NCI-H1092 treated with DMSO at 0.1 percent for 48 hours (cell line): ENCODE data around the gene CSNK2A3.
"Not testable (repeated sequence)": the region's sequence is repeated elsewhere in the genome, so short reads cannot be mapped to it uniquely, and the experiment has no call there.

Source experiments
- DNase-seq: peaks from one replicate; lab custom pipeline; 2025; lab: John Stamatoyannopoulos, UW

CSNK2A3 gene

GRCh38 chr11:11352878-11353277, at the start of gene CSNK2A3:
Gene CSNK2A3, minus strand, starts transcription at chr11:11353250. Its CDS starts 131 bp downstream, at chr11:11353119.
- not testable (repeated sequence) for DNase-seq

- no peak for DNase-seq
Observed at GRCh38 chr11:11401960-11402535, 49.0 kb upstream of the CSNK2A3 start.

GRCh38 chr11:11400635-11401232, 47.7 kb upstream of the CSNK2A3 start:
- DNase-seq: no peak

GRCh38 chr11:11400121-11400520, 47.1 kb upstream of the CSNK2A3 start:
- DNase-seq: no peak

DNA sequence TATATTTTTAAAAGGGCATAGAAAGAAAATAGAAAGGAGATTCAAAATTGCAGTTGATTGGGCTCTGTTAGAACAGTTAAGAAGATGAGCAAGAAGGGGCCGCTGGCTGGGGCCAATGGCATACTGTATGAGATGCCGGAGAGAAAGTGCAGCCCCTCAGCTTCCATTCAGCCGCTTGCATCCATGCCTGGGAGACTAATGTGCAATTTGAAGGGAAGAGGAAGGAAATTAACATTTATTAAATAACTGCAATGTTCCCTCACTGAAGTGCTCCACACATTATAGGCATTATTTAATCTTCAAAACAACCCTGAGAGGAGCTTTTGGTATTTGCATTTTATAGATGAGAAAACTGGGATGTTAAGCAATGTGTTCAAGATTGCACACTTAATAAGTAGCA, 44.7 kb upstream of the CSNK2A3 start:
- no peak for DNase-seq

GRCh38 chr11:11397036-11397415, 44.0 kb upstream of the CSNK2A3 start:
- no peak for DNase-seq

- DNase-seq: no peak
Observed at GRCh38 chr11:11396301-11397035, 43.4 kb upstream of the CSNK2A3 start.

DNA sequence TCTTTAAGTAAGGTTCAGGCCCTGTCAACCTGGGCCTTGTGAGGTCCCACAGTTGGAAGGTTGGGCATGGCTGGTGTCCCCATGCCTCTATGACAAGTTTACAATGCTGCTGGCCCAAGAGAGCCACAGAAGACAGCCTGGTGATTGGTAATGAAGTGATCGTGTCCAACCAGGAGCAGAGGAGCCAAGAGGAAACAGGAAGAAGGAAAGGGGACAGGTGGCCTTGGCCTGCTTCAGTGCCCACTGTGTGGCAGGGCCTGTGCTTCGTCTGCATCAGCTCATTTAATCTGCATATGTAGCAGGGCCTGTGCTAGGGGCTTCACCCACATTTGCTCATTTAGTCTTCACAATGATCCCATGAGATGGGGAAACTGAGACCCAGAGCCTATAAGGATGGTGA, 42.1 kb upstream of the CSNK2A3 start:
- DNase-seq: no peak

GRCh38 chr11:11394241-11394640, 41.2 kb upstream of the CSNK2A3 start:
- DNase-seq: no peak

GRCh38 chr11:11391796-11392463, 38.9 kb upstream of the CSNK2A3 start:
- no peak for DNase-seq

GRCh38 chr11:11391169-11391568, 38.1 kb upstream of the CSNK2A3 start:
- DNase-seq: no peak

DNA sequence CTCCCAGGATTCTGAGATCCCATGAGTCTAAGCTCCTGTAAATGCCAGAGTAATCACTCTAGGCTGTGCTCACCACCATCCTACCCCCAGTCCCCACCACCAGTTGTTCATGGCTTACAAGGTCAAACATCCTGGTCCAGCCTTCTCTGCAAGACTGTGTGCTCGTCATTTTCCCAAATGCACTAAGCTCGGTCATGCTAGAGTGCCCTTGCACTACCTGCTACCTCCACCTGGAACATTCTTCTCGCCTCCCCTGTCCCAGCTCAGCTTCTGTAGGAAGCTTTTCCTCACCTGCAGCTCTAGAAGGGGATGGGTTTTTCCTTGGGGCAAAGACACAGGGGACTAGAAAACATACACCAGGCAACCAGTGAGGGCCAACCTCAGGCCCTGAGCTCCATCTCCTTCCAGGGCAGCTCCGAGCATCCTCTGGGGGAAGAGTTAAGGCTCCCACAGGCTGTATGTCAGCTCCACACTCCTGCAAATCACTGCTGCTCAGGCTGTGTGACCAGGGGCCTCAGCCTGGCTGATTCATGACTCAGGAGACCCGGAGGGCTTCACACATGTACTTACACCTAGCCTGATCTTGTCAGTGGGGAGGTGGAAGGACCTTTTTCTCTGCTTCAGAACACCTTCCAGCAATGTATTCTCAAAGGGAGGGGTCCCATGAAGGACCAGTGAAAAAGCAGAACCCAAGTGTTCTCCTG, 37.2 kb upstream of the CSNK2A3 start:
- DNase-seq: no peak

DNA sequence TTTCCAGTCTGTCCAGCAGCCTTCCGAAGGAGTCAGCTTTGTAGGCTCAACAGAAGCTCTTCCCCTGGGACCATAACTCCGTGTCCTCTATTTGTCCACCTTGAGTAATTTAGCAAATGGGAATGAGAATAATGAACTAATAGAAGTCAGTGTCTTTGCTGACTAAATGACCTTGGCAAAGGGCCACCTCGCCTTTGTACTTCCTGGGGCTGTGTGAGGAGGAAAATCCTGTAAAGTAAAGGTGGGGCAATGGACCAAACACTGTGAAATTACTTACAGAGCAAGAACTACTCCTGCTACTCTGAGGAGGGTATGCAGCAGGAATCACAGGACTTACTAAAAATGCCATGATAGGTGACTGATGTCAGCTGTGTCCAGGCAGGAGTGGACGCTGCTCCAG, 36.2 kb upstream of the CSNK2A3 start:
- DNase-seq: no peak

DNA sequence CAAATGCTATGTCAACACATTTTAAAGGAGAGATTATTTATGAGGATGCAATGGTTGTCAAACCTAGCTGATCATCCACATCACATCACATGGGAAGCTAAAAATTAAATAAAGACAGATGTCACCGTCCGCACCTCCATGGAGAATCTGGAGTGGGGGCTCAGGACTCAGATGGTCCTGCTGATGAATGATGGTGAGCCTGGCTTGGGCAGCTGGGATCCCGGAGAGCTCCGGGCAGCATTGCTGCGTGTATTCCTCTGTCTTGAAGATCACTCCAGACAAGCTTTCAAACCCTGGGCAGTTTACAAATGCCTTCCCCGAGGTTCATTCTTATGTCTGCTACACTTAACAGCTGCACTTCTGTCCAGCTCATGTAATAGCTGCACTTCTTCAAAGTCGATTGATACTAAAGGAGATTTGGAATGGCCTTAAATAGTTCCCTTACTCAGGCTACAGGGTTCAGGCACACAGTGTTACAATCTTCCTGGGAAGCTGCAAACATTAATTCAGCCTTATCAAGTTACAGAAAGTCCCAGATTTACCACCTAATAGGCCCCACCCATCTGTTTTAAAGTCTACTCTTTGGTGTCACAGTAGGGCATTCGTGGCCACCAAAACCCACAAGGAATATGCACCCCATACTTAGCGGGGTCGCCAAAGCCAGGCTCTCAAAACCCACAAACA, 34.7 kb upstream of the CSNK2A3 start:
- DNase-seq: no peak

DNA sequence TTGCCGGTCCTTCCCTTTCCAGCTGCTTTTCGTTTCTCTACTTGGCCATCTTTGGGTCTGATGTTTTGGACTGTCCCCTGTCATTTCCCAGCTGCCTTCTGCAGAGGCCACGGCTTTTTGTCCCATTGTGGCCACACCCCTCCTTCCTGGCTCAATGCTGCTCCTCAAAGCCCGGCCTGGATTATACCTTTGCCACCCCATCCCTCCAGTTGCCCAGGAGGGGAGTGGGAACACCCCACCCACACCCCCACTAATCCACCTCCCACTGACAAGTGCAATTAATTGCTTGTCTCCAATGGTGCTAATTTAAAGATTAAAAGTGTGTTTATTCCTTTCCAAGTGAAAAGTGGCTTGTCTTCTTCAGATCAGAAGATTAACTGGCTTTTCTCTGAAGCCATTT, 34.2 kb upstream of the CSNK2A3 start:
- DNase-seq: no peak

DNA sequence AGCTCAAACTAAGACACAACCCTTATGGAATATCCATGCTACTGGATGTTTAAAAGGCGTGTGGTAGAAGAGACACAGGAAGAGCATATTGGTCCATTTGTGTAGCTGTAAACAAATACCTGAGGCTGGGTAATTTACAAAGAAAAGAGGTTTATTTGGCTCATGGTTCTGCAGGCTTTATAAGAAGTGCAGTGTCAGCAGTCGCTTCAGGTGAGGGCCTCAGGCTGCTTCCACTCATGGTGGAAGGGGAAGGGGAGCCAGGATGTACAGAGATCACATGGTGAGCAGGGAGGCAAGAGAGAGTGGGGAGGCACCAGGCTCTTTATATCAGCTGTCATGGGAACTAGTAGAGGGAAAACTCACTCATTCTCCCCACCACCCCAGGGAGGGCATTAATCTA, 31.8 kb upstream of the CSNK2A3 start:
- no peak for DNase-seq

DNA sequence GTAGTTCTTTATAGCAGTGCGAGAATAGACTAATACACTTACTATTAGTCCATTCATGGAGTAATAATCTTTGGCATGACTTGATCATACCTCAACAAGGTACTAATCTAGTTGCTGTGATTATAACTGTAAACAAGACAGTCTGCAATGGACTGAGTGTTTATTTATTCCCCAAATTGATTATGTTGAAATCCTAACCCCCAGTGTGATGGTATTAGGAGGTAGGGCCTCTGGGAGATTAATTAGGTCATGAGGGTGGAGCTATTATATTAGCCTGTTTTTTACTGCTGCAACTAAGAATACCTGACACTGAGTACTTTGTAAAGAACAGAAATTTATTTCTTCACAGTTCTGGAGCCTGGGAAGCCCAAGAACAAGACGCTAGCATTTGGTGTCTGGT, 30.9 kb upstream of the CSNK2A3 start:
- no peak for DNase-seq

- DNase-seq: peak; percentile 72
Observed at GRCh38 chr11:11382858-11383532, 29.9 kb upstream of the CSNK2A3 start.

GRCh38 chr11:11381471-11382105, 28.5 kb upstream of the CSNK2A3 start:
- DNase-seq: no peak

DNA sequence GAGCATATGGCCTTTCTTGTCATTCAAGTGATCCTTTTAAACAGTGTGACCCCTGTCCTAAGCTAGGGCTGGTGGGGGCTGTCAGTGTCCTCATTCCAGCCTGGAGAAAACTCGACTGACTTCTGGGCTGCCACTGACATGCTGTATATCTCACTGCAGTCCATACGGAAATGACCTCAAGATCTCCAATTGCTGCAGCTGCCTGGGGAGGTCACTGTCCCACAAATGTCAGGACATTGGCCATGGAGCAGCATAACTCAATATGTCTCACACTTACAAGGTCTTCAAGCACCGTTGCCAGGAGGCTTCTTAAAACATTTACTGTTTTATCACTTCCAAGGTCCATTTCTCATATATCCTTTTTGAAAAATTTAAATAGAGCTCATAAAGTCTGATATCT, 27.8 kb upstream of the CSNK2A3 start:
- no peak for DNase-seq

- DNase-seq: no peak
Observed at GRCh38 chr11:11380340-11380739, 27.3 kb upstream of the CSNK2A3 start.
